Vagina (tissue), 2 donors: ENCODE data around the gene ENOX1.

Experiments used
- POLR2AphosphoS5 ChIP-seq, 2 donors: sonication (generic); formaldehyde crosslinking; IDR thresholded peaks; one replicate each; pipeline ENCODE4 v1.9.0; 2017; ENCODE audit warnings: antibody characterized with exemption in 2 of 2, mild to moderate bottlenecking in 2 of 2, low read depth in 1 of 2; ENCODE audit not compliant: insufficient read depth in 1 of 2
- TF ChIP-seq, protein P1 (sequence below), 3 experiments: fragments of 450-650 bp in 2 of 3; fragments of 200-600 bp in 1 of 3; sonication (generic) in 1 of 3; IDR thresholded peaks; one replicate each; pipeline ENCODE4 v1.5.1; 2017 to 2019; ENCODE audit warnings: antibody characterized with exemption in 3 of 3, mild to moderate bottlenecking in 2 of 3, moderate library complexity in 2 of 3

DNA sequence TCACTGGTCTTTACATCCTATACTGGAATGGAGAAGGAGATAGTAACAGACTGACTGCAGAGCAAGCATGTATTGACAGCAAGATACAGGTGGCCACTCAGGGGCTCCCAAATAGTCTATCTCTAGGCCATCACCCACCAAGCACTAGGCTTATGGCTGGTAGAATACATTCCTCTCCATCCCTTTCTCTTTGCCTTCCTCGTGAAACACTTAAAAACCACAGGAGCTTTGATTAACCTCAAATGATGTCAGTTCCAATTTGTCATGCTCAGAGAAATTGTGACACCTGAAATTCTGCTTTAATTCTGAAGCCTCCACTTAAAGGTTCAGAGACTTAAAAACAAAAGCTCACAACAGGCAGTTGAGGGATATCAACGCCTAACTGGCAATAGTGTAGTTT lies 17.2 kb downstream of the ENOX1 start:
- TF ChIP-seq, protein P1, sequence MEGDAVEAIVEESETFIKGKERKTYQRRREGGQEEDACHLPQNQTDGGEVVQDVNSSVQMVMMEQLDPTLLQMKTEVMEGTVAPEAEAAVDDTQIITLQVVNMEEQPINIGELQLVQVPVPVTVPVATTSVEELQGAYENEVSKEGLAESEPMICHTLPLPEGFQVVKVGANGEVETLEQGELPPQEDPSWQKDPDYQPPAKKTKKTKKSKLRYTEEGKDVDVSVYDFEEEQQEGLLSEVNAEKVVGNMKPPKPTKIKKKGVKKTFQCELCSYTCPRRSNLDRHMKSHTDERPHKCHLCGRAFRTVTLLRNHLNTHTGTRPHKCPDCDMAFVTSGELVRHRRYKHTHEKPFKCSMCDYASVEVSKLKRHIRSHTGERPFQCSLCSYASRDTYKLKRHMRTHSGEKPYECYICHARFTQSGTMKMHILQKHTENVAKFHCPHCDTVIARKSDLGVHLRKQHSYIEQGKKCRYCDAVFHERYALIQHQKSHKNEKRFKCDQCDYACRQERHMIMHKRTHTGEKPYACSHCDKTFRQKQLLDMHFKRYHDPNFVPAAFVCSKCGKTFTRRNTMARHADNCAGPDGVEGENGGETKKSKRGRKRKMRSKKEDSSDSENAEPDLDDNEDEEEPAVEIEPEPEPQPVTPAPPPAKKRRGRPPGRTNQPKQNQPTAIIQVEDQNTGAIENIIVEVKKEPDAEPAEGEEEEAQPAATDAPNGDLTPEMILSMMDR (IDR thresholded peaks at IDR 0.05): no peak
- no peak for TF ChIP-seq POLR2AphosphoS5 (IDR thresholded peaks at IDR 0.05; ENCODE audit: insufficient read depth in 1 of 2, low read depth in 1 of 2)
